K562 (cell line): ENCODE results near the gene ALOX12. TPM values are rescaled to one million over a fixed set of nuclear protein-coding genes. Genes with fewer than 3 reads are reported as not detected.

Experiments
- ATF1 ChIP-seq, 2 experiments: fragments of 450-650 bp in 1 of 2; IDR thresholded peaks; 2 replicates each; pipeline ENCODE4 v1.6.1; 2016; ENCODE audit warnings: missing compliant biosample characterization in 1 of 2, missing genetic modification characterization in 1 of 2
- ATF7 ChIP-seq: fragments of 450-650 bp; IDR thresholded peaks from 2 replicates; pipeline ENCODE4 v1.7.1; 2014; ENCODE audit warnings: mild to moderate bottlenecking, moderate library complexity
- CREM ChIP-seq: IDR thresholded peaks from 2 replicates; pipeline ENCODE4 v1.6.1; 2014; ENCODE audit warnings: antibody characterized with exemption, low read depth
- FOSL1 ChIP-seq: fragments of 200-800 bp; sonication (Bioruptor generic); conservative IDR thresholded peaks from 2 replicates; pipeline ENCODE4 v1.6.1; 2016; ENCODE audit warnings: missing genetic modification characterization, missing compliant biosample characterization
- FOXP1 ChIP-seq: sonication (generic); formaldehyde crosslinking; IDR thresholded peaks from 2 replicates; pipeline ENCODE4 v1.8.0; 2022; ENCODE audit warnings: mild to moderate bottlenecking, missing genetic modification reagents
- GTF2E2 ChIP-seq: fragments of 200-800 bp; sonication (Bioruptor generic); IDR thresholded peaks from 2 replicates; pipeline ENCODE4 v1.6.1; 2016; ENCODE audit warnings: missing genetic modification characterization, missing compliant biosample characterization
- HDAC1 ChIP-seq, 2 experiments: fragments of 450-650 bp; IDR thresholded peaks; 2 replicates each; pipeline ENCODE4 v1.6.1; 2016 to 2017; ENCODE audit warnings: inconsistent platforms in 1 of 2, mild to moderate bottlenecking in 1 of 2, moderate library complexity in 1 of 2
- PHB ChIP-seq: fragments of 250-450 bp; sonication (Bioruptor Pico); IDR thresholded peaks from 2 replicates; pipeline ENCODE4 v1.5.0; 2021
- SIN3B ChIP-seq: fragments of 450-650 bp; IDR thresholded peaks from 2 replicates; pipeline ENCODE4 v1.6.1; 2017; ENCODE audit warnings: low read depth, mild to moderate bottlenecking, moderate library complexity
- SMAD2 ChIP-seq: fragments of 150-350 bp; IDR thresholded peaks from 2 replicates; pipeline ENCODE4 v1.6.1; 2014; ENCODE audit warnings: low read depth, mild to moderate bottlenecking, low read length
- SRF ChIP-seq, 2 experiments: fragments of 250-450, 450-650 bp in 1 of 2; sonication (Bioruptor Pico) in 1 of 2; sonication (generic) in 1 of 2; formaldehyde crosslinking; IDR thresholded peaks; 2 replicates each; pipeline versions ENCODE4 v1.5.0 to v1.5.1; 2020 to 2022; ENCODE audit warnings: mild to moderate bottlenecking in 1 of 2, missing genetic modification reagents in 1 of 2
- ZBED1 ChIP-seq: IDR thresholded peaks from 2 replicates; pipeline ENCODE4 v1.6.1; 2014
- ZBTB26 ChIP-seq: fragments of 450-650 bp; formaldehyde crosslinking; IDR thresholded peaks from 2 replicates; pipeline ENCODE4 v1.4.0; 2022; ENCODE audit warnings: missing genetic modification characterization
- ZBTB43 ChIP-seq: sonication (generic); formaldehyde crosslinking; IDR thresholded peaks from 2 replicates; pipeline ENCODE4 v1.8.0; 2023; ENCODE audit warnings: mild to moderate bottlenecking, missing genetic modification reagents
- ZC3H4 ChIP-seq: sonication (generic); formaldehyde crosslinking; IDR thresholded peaks from 2 replicates; pipeline ENCODE4 v1.9.0; 2021; ENCODE audit warnings: missing genetic modification reagents, borderline replicate concordance
- polyA plus RNA-seq, 8 experiments: library from polyadenylated mRNA; depleted of rRNA in 4 of 8; stranded (reverse) in 5 of 8; unstranded in 3 of 8; fragments of >200 nt; fragmentation: Nextera tagmentation in 2 of 8; fragmentation: Illumina TruSeq in 1 of 8; extraction: Ambion mirVana in 2 of 8; extraction: Trizol in 1 of 8; gene quantifications; 2 replicates each; pipeline versions ENCODE4 v1.2.1 to v1.2.3, GENCODE V29; 2011 to 2014; ENCODE audit warnings: inconsistent platforms in 1 of 8, missing spikeins in 1 of 8
- total RNA-seq, 7 experiments: library from RNA; depleted of rRNA in 6 of 7; stranded (reverse); fragments of >200 nt in 6 of 7; fragmentation: Illumina TruSeq in 2 of 7; extraction: Trizol in 2 of 7; gene quantifications; 2 replicates each; pipeline versions ENCODE4 v1.2.1 to v1.2.3, GENCODE V29; 2011 to 2021; ENCODE audit warnings: low replicate concordance in 1 of 7
- TF ChIP-seq, protein P1 (sequence below): fragments of 250-450 bp; sonication (Bioruptor Pico); IDR thresholded peaks from 2 replicates; pipeline ENCODE4 v1.4.0; 2020
- TF ChIP-seq, protein P2 (sequence below): sonication (generic); formaldehyde crosslinking; IDR thresholded peaks from 2 replicates; pipeline ENCODE4 v1.8.1; 2022; ENCODE audit warnings: missing genetic modification reagents
- TF ChIP-seq, protein P3 (sequence below): IDR thresholded peaks from 2 replicates; pipeline ENCODE4 v1.6.1; 2011; ENCODE audit warnings: borderline replicate concordance, low read depth, mild to moderate bottlenecking, moderate library complexity, low read length; ENCODE audit not compliant: insufficient read depth, poor library complexity, severe bottlenecking
- TF ChIP-seq, protein P4 (sequence below): sonication (generic); formaldehyde crosslinking; IDR thresholded peaks from 2 replicates; pipeline ENCODE4 v1.8.1; 2023; ENCODE audit warnings: mild to moderate bottlenecking, missing genetic modification reagents, moderate library complexity

ALOX12 gene
- total and polyA plus RNA-seq, 9 of the 15 experiments (the other 6 are each of a cell fraction or from before 2014, with no cell fraction given): 0.09 to 1.1 (median 0.47) TPM; not detected in 1

DNA sequence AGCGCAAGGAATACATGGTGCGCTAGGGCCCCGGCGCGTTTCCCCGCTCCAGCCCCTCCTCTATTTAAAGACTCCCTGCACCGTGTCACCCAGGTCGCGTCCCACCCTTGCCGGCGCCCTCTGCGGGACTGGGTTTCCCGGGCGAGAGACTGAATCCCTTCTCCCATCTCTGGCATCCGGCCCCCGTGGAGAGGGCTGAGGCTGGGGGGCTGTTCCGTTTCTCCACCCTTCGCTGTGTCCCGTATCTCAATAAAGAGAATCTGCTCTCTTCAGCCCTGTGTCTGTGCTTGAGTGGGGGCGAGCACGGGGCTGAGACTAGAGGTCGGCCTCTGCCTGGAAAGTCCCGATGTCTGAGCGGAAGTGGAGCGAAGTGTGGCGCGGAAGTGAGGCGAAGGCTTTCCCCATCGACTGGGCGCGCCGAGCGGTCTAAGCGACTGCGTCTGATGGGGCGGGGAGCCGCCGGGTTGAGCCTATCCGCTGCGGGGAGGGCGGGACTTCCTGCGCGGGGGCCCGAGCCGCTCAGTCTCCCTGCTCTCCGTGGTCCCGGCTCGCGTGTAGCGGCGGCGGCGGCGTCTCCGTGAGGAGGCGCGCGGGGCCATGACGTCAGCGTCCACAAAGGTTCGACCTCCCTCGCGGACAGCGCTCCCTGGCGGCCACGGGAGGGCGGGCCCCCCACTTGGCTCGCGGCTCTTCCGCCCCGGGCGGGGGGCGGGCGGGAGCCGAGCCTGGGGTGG is 18.6 kb downstream of the ALOX12 start (continued):
- TF ChIP-seq ATF1 (CRISPR knock-in tag; IDR thresholded peaks at IDR 0.05) (peak; percentile 70), ATF1 (tag; IDR thresholded peaks at IDR 0.05) (peak; percentile 92), FOXP1 (CRISPR knock-in tag) (0 out of 2 replicates have a peak, but pooled peaks have one; percentile 44), ATF7 (peak; percentile 98), SMAD2 (no peak), SRF (CRISPR knock-in tag; IDR thresholded peaks at IDR 0.05) (peak in 1 of 2 experiments; percentile 63; a peak in 1 of 4 replicates), ZBTB26 (CRISPR knock-in tag) (no peak), FOSL1 (tag) (peak; percentile 19; the same call in 1 of the 2 replicates), ZC3H4 (CRISPR knock-in tag) (no peak; the same call in 1 of the 2 replicates), ZBTB43 (0 out of 2 replicates have a peak, but pooled peaks have one; percentile 62), SIN3B (peak; percentile 33; the same call in 1 of the 2 replicates), GTF2E2 (tag) (peak; percentile 60; the same call in 1 of the 2 replicates), HDAC1 (IDR thresholded peaks at IDR 0.05) (peak in 1 of 2 experiments; percentile 90; a peak in 3 of 4 replicates), CREM (peak; percentile 96), PHB (no peak), ZBED1 (peak; percentile 13; the same call in 1 of the 2 replicates)
- TF ChIP-seq, protein P1, sequence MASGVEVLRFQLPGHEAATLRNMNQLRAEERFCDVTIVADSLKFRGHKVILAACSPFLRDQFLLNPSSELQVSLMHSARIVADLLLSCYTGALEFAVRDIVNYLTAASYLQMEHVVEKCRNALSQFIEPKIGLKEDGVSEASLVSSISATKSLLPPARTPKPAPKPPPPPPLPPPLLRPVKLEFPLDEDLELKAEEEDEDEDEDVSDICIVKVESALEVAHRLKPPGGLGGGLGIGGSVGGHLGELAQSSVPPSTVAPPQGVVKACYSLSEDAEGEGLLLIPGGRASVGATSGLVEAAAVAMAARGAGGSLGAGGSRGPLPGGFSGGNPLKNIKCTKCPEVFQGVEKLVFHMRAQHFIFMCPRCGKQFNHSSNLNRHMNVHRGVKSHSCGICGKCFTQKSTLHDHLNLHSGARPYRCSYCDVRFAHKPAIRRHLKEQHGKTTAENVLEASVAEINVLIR: peak; percentile 76
- TF ChIP-seq, protein P2, sequence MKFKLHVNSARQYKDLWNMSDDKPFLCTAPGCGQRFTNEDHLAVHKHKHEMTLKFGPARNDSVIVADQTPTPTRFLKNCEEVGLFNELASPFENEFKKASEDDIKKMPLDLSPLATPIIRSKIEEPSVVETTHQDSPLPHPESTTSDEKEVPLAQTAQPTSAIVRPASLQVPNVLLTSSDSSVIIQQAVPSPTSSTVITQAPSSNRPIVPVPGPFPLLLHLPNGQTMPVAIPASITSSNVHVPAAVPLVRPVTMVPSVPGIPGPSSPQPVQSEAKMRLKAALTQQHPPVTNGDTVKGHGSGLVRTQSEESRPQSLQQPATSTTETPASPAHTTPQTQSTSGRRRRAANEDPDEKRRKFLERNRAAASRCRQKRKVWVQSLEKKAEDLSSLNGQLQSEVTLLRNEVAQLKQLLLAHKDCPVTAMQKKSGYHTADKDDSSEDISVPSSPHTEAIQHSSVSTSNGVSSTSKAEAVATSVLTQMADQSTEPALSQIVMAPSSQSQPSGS (CRISPR knock-in tag): peak; percentile 96
- TF ChIP-seq, protein P3, sequence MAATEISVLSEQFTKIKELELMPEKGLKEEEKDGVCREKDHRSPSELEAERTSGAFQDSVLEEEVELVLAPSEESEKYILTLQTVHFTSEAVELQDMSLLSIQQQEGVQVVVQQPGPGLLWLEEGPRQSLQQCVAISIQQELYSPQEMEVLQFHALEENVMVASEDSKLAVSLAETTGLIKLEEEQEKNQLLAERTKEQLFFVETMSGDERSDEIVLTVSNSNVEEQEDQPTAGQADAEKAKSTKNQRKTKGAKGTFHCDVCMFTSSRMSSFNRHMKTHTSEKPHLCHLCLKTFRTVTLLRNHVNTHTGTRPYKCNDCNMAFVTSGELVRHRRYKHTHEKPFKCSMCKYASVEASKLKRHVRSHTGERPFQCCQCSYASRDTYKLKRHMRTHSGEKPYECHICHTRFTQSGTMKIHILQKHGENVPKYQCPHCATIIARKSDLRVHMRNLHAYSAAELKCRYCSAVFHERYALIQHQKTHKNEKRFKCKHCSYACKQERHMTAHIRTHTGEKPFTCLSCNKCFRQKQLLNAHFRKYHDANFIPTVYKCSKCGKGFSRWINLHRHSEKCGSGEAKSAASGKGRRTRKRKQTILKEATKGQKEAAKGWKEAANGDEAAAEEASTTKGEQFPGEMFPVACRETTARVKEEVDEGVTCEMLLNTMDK: peak; percentile 80
- TF ChIP-seq, protein P4, sequence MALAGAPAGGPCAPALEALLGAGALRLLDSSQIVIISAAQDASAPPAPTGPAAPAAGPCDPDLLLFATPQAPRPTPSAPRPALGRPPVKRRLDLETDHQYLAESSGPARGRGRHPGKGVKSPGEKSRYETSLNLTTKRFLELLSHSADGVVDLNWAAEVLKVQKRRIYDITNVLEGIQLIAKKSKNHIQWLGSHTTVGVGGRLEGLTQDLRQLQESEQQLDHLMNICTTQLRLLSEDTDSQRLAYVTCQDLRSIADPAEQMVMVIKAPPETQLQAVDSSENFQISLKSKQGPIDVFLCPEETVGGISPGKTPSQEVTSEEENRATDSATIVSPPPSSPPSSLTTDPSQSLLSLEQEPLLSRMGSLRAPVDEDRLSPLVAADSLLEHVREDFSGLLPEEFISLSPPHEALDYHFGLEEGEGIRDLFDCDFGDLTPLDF (CRISPR knock-in tag): peak; percentile 77
